Measurements from ENCODE around the gene VRK1.

The VRK1 gene

DNA sequence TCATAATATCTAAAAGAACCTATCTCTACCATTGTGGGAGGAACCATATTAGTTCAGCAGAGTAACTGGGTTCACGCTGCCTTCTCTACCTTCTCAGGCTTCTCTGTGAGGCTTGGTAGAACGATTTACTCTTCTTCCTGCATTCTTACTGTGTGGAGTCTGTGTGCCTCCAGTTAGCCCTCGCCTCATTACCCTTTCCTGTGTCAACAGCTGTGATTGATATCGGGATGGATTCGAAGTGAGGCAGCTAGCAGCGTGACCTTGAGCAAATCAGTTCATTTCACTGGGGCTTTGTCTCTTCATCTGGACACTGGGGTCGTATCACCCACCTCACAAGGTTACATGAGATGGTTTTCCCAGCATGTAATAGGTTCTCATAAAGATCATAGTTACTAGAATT is 4.6 kb upstream of the VRK1 start:
- Histone ChIP-seq H3K36me3 (ENCODE audit: control insufficient read depth in 1 of 2, insufficient read depth in 2 of 2, low read length in 2 of 2) (no peaks in the 10 kb centered on the region), H3K79me2 (ENCODE audit: control insufficient read depth, insufficient read depth, low read length, poor library complexity) (peaks cover 2% of the 10 kb centered on the region), H3K23ac (ENCODE audit: low read length) (no peak overlapping the region), H2AFZ (ENCODE audit: insufficient read depth, low read length, poor library complexity) (no peak overlapping the region), H3K27ac (ENCODE audit: low read depth, low read length) (no peak overlapping the region), H3K14ac (ENCODE audit: low read length) (no peak overlapping the region), H2AK5ac (ENCODE audit: low read length) (no peak overlapping the region), H3K27me3 (ENCODE audit: insufficient read depth, low read length) (no peaks in the 10 kb centered on the region), H4K8ac (ENCODE audit: low read depth, low read length) (no peak overlapping the region), H2BK5ac (ENCODE audit: low read depth, low read length, poor library complexity) (no peak overlapping the region), H3K9me3 (ENCODE audit: insufficient read depth, low read depth, low read length) (no peaks in the 10 kb centered on the region), H3K18ac (ENCODE audit: low read length) (no peak overlapping the region), H3K4ac (ENCODE audit: low read depth, low read length) (no peak overlapping the region), H3K4me2 (ENCODE audit: low read length) (no peak overlapping the region), H3K4me3 (ENCODE audit: low read depth, low read length) (no peak overlapping the region), H3K79me1 (ENCODE audit: low read length) (peaks cover 2% of the 10 kb centered on the region), H4K12ac (ENCODE audit: low read depth, low read length) (no peak overlapping the region), H2BK12ac (ENCODE audit: low read length) (no peak overlapping the region), H2BK120ac (ENCODE audit: insufficient read depth, low read length, poor library complexity) (no peak overlapping the region), H3K4me1 (ENCODE audit: control insufficient read depth in 1 of 2, insufficient read depth in 2 of 2, low read length in 2 of 2) (no peaks in the 10 kb centered on the region), H4K91ac (ENCODE audit: low read depth, low read length) (no peak overlapping the region), H3K9ac (ENCODE audit: low read length) (no peak overlapping the region)
- no CpG with 5 or more reads among the region's 7 CpGs for WGBS (ENCODE audit: extremely low coverage, insufficient coverage, insufficient read length)
- DNase-seq = no peak

DNA sequence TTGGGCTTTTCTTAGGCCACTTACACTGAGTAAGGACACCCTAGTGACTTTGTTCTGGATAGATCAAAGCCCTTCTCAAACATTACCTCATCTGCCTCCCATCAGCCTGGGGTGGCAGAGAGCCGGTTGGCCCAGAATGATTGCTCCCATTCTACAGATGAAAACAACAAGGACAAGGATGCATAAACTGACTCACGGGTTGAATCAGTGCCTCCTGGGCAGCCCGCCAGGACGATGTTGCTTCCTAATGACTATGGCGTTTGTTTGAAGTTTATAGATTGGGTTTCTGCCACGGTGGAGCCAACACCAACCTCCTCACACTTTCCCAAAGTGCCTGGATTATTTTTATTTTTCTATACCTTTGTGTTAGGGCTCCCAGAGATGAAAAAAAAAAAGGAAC is 3.6 kb upstream of the VRK1 start:
- no peak overlapping the region for H2BK5ac ChIP-seq (ENCODE audit: low read depth, low read length, poor library complexity)
- no peak overlapping the region for H3K23ac ChIP-seq (ENCODE audit: low read length)
- H4K91ac ChIP-seq (ENCODE audit: low read depth, low read length) = no peak overlapping the region
- H2AK5ac ChIP-seq (ENCODE audit: low read length) = no peak overlapping the region
- DNase-seq = no peak
- H3K79me2 ChIP-seq (ENCODE audit: control insufficient read depth, insufficient read depth, low read length, poor library complexity) = peaks cover 6% of the 10 kb centered on the region
- peaks cover 0 to 3% of the 10 kb centered on the region in 2 experiments for H3K4me1 ChIP-seq (ENCODE audit: control insufficient read depth in 1 of 2, insufficient read depth in 2 of 2, low read length in 2 of 2)
- H4K8ac ChIP-seq (ENCODE audit: low read depth, low read length) = no peak overlapping the region
- H3K14ac ChIP-seq (ENCODE audit: low read length) = no peak overlapping the region
- H3K4me2 ChIP-seq (ENCODE audit: low read length) = no peak overlapping the region
- H3K9me3 ChIP-seq (ENCODE audit: insufficient read depth, low read depth, low read length) = no peaks in the 10 kb centered on the region
- no peaks in the 10 kb centered on the region for H3K27me3 ChIP-seq (ENCODE audit: insufficient read depth, low read length)
- WGBS (ENCODE audit: extremely low coverage, insufficient coverage, insufficient read length) = no CpG with 5 or more reads among the region's 6 CpGs
- no peak overlapping the region for H2AFZ ChIP-seq (ENCODE audit: insufficient read depth, low read length, poor library complexity)
- H2BK12ac ChIP-seq (ENCODE audit: low read length) = no peak overlapping the region
- no peak overlapping the region for H3K27ac ChIP-seq (ENCODE audit: low read depth, low read length)
- H3K18ac ChIP-seq (ENCODE audit: low read length) = no peak overlapping the region
- no peaks in the 10 kb centered on the region for H3K36me3 ChIP-seq (ENCODE audit: control insufficient read depth in 1 of 2, insufficient read depth in 2 of 2, low read length in 2 of 2)
- H3K9ac ChIP-seq (ENCODE audit: low read length) = no peak overlapping the region
- no peak overlapping the region for H2BK120ac ChIP-seq (ENCODE audit: insufficient read depth, low read length, poor library complexity)
- no peak overlapping the region for H3K4ac ChIP-seq (ENCODE audit: low read depth, low read length)
- no peak overlapping the region for H3K4me3 ChIP-seq (ENCODE audit: low read depth, low read length)
- H4K12ac ChIP-seq (ENCODE audit: low read depth, low read length) = no peak overlapping the region
- H3K79me1 ChIP-seq (ENCODE audit: low read length) = peaks cover 2% of the 10 kb centered on the region

DNA sequence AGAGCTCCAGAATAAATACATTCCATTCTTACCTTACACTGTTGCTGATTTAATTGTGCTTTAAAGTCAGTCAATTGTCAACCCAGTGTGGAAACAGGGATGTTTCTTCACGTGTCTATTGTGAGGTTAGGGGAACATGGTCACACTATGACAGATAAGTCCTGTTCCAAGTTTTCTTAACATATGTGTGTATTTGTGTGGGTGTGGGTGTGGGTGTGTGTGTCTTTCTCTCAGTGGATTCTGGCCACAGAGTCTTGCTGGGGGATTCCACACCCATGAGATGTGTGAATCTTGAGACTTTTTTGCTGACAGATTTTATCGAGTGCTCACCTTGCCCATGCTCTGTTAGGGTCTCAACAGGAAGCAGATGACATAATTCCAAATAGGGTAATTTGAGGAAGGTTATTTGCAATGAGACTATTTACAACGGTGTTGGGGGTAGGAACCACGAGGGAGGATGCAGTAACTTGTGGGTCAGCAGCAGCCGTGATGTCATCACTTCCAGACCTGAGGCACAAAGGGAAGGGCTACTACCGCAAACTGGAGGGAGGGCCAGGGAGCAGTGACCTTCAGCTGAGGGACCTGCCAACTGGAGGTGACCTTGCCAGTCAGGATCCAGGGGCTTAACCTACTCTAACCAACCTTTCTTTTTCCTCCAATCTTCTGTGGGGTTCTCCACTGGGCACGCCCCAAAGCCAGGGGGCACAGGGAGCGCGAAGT is 1.9 kb upstream of the VRK1 start:
- Histone ChIP-seq H3K9me3 (ENCODE audit: insufficient read depth, low read depth, low read length) (no peaks in the 10 kb centered on the region), H2AFZ (ENCODE audit: insufficient read depth, low read length, poor library complexity) (no peak overlapping the region)
- no CpG with 5 or more reads among the region's 9 CpGs for WGBS (ENCODE audit: extremely low coverage, insufficient coverage, insufficient read length)

DNA sequence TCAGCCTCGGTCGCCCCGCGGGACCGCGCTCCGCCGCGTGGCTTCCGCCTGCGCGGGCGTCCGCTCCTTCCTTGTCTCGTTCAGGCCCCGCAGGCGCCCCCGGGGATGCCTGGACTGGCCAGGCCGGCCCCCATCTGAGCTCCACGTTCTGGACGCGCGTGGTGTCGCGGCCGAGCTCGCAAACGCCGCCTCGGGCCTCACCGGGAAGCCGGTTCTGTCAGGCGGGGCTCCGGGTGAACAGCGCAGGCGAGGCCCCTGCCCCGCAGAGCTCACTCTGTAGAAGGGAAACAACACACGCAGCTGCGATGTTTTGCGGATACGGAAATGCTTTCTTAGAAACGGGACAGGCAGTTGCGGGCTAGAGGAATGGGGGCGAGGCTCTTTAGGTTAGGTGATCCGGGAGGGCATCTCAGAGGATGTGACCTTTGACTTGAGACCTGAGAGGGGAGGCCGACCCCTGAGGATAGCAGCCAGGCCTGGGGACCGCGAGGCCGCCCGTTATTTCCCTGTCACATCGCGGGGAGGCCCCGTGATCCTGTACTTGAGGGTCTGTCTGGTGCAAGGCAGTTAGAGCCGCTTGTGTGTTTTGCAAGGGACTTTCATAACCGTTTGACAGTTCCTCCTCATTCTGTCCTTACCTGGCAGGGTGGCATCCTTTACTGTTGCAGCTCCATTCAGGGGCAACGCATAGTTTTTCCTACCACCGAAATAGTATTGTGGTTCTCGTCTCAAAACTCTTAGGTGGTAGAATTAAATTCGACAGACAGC is 584 bp downstream of the VRK1 start:
- peaks cover 0 to 3% of the 10 kb centered on the region in 2 experiments for H3K4me1 ChIP-seq (ENCODE audit: control insufficient read depth in 1 of 2, insufficient read depth in 2 of 2, low read length in 2 of 2)
- H3K23ac ChIP-seq (ENCODE audit: low read length) = peak overlapping the region; percentile 3
- peak overlapping the region; percentile 44 for H3K18ac ChIP-seq (ENCODE audit: low read length)
- H3K4ac ChIP-seq (ENCODE audit: low read depth, low read length) = peak overlapping the region; percentile 59
- peak overlapping the region; percentile 74 for H4K8ac ChIP-seq (ENCODE audit: low read depth, low read length)
- no CpG with 5 or more reads among the region's 59 CpGs for WGBS (ENCODE audit: extremely low coverage, insufficient coverage, insufficient read length)
- H2BK5ac ChIP-seq (ENCODE audit: low read depth, low read length, poor library complexity) = peak overlapping the region; percentile 24
- H3K27me3 ChIP-seq (ENCODE audit: insufficient read depth, low read length) = no peaks in the 10 kb centered on the region
- H3K79me2 ChIP-seq (ENCODE audit: control insufficient read depth, insufficient read depth, low read length, poor library complexity) = peaks cover 6% of the 10 kb centered on the region
- H3K4me2 ChIP-seq (ENCODE audit: low read length) = peak overlapping the region; percentile 99
- peak overlapping the region; percentile 38 for H2AFZ ChIP-seq (ENCODE audit: insufficient read depth, low read length, poor library complexity)
- peaks cover 2% of the 10 kb centered on the region for H3K79me1 ChIP-seq (ENCODE audit: low read length)
- H4K12ac ChIP-seq (ENCODE audit: low read depth, low read length) = peak overlapping the region; percentile 56
- H3K9ac ChIP-seq (ENCODE audit: low read length) = peak overlapping the region; percentile 96
- H2AK5ac ChIP-seq (ENCODE audit: low read length) = no peak overlapping the region
- peak overlapping the region; percentile 98 for H3K4me3 ChIP-seq (ENCODE audit: low read depth, low read length)
- H2BK120ac ChIP-seq (ENCODE audit: insufficient read depth, low read length, poor library complexity) = peak overlapping the region; percentile 18
- no peaks in the 10 kb centered on the region for H3K9me3 ChIP-seq (ENCODE audit: insufficient read depth, low read depth, low read length)
- peak overlapping the region; percentile 12 for H3K14ac ChIP-seq (ENCODE audit: low read length)
- peak overlapping the region; percentile 52 for H4K91ac ChIP-seq (ENCODE audit: low read depth, low read length)
- peak overlapping the region; percentile 44 for H3K27ac ChIP-seq (ENCODE audit: low read depth, low read length)
- peak in 1 of 2 donors; percentile 29 for DNase-seq
- no peaks in the 10 kb centered on the region for H3K36me3 ChIP-seq (ENCODE audit: control insufficient read depth in 1 of 2, insufficient read depth in 2 of 2, low read length in 2 of 2)
- no peak overlapping the region for H2BK12ac ChIP-seq (ENCODE audit: low read length)

More for the DNA sequence above, 1.9 kb upstream of the VRK1 start:
- Histone ChIP-seq H3K4me2 (ENCODE audit: low read length) (no peak overlapping the region), H3K4me3 (ENCODE audit: low read depth, low read length) (no peak overlapping the region), H2BK12ac (ENCODE audit: low read length) (no peak overlapping the region), H3K9ac (ENCODE audit: low read length) (no peak overlapping the region), H4K91ac (ENCODE audit: low read depth, low read length) (no peak overlapping the region), H3K27me3 (ENCODE audit: insufficient read depth, low read length) (no peaks in the 10 kb centered on the region), H3K18ac (ENCODE audit: low read length) (no peak overlapping the region), H3K23ac (ENCODE audit: low read length) (no peak overlapping the region), H4K8ac (ENCODE audit: low read depth, low read length) (no peak overlapping the region), H4K12ac (ENCODE audit: low read depth, low read length) (peak overlapping the region; percentile 44), H2BK120ac (ENCODE audit: insufficient read depth, low read length, poor library complexity) (no peak overlapping the region), H2BK5ac (ENCODE audit: low read depth, low read length, poor library complexity) (no peak overlapping the region), H3K4me1 (ENCODE audit: control insufficient read depth in 1 of 2, insufficient read depth in 2 of 2, low read length in 2 of 2) (peaks cover 0 to 3% of the 10 kb centered on the region in 2 experiments), H3K79me2 (ENCODE audit: control insufficient read depth, insufficient read depth, low read length, poor library complexity) (peaks cover 6% of the 10 kb centered on the region), H3K79me1 (ENCODE audit: low read length) (peaks cover 2% of the 10 kb centered on the region), H2AK5ac (ENCODE audit: low read length) (no peak overlapping the region), H3K14ac (ENCODE audit: low read length) (no peak overlapping the region), H3K27ac (ENCODE audit: low read depth, low read length) (no peak overlapping the region), H3K36me3 (ENCODE audit: control insufficient read depth in 1 of 2, insufficient read depth in 2 of 2, low read length in 2 of 2) (no peaks in the 10 kb centered on the region), H3K4ac (ENCODE audit: low read depth, low read length) (no peak overlapping the region)
- DNase-seq = no peak
